Measurements from ENCODE around the gene UBXN7. TPM values are rescaled to one million over a fixed set of nuclear protein-coding genes. Genes with fewer than 3 reads are reported as not detected.

UBXN7 gene
- total and polyA plus RNA-seq, 2 of the 13 experiments (the other 11 are each of a cell fraction or from before 2014, with no cell fraction given): 12.5 to 15.9 TPM

- no peak for TF ChIP-seq KIAA2018 (CRISPR knock-in tag; IDR thresholded peaks at IDR 0.05; ENCODE audit: borderline replicate concordance)
- no peak for TF ChIP-seq RBM39 (IDR thresholded peaks at IDR 0.05; ENCODE audit: low read depth, low read length, poor library complexity, severe bottlenecking)
- no peak for TF ChIP-seq THAP8 (CRISPR knock-in tag; IDR thresholded peaks at IDR 0.05; ENCODE audit: borderline replicate concordance)
- no peak for TF ChIP-seq ZBTB3 (CRISPR knock-in tag; IDR thresholded peaks at IDR 0.05; ENCODE audit: borderline replicate concordance, low read depth)
- TF ChIP-seq NFYB (CRISPR knock-in tag; IDR thresholded peaks at IDR 0.05): no peak
- no peak for TF ChIP-seq SOX5 (CRISPR knock-in tag; IDR thresholded peaks at IDR 0.05; ENCODE audit: borderline replicate concordance)
- no peak for TF ChIP-seq ZMYM3 (CRISPR knock-in tag; IDR thresholded peaks at IDR 0.05)
- TF ChIP-seq ZNF121 (CRISPR knock-in tag; IDR thresholded peaks at IDR 0.05): no peak
- no peak for TF ChIP-seq ATF4 (CRISPR knock-in tag; IDR thresholded peaks at IDR 0.05)
- TF ChIP-seq EHMT2 (IDR thresholded peaks at IDR 0.05; ENCODE audit: borderline replicate concordance, low read depth, low read length): no peak
Measured at GRCh38 chr3:196334982-196335381, 97.2 kb downstream of the UBXN7 start (continued).
